Epithelial cell of proximal tubule (primary cell): Measurements from ENCODE around the gene CD28. TPM values are rescaled to one million over a fixed set of nuclear protein-coding genes. Genes with fewer than 3 reads are reported as not detected.

Experiments used
- DNase-seq: peaks from one replicate; pipeline ENCODE4 v3.0.0-alpha.2; 2011; ENCODE audit warnings: low read depth
- H3K4me3 ChIP-seq: 2 replicates; pipeline ENCODE4 v1.5.1; 2011; ENCODE audit warnings: low read depth, mild to moderate bottlenecking, low read length
- CTCF ChIP-seq: conservative IDR thresholded peaks from 2 replicates; pipeline ENCODE4 v1.5.1; 2012; ENCODE audit warnings: low read depth, mild to moderate bottlenecking, low read length
- total RNA-seq: library from RNA; depleted of rRNA; stranded (reverse); fragments of >200 nt; gene quantifications from 2 replicates; pipeline ENCODE4 v1.2.3, GENCODE V29; 2015

The CD28 gene
- total RNA-seq, 1 donor from 2014 or later, result not detected

- no peak for TF ChIP-seq CTCF
- no peak for DNase-seq
- no peak overlapping the region for H3K4me3 ChIP-seq
Measured at GRCh38 chr2:203720915-203721672, 14.7 kb downstream of the CD28 start.

GRCh38 chr2:203721781-203722300 is 15.4 kb downstream of the CD28 start:
- no peak for DNase-seq
- TF ChIP-seq CTCF, result no peak

GRCh38 chr2:203722411-203722810 is 16.0 kb downstream of the CD28 start:
- no peak for DNase-seq

More at GRCh38 chr2:203721781-203722300, 15.4 kb downstream of the CD28 start:
- no peak overlapping the region for H3K4me3 ChIP-seq

GRCh38 chr2:203728321-203728720 is 21.9 kb downstream of the CD28 start:
- DNase-seq, result no peak
- no peak for TF ChIP-seq CTCF
- no peak overlapping the region for H3K4me3 ChIP-seq

More at GRCh38 chr2:203722411-203722810, 16.0 kb downstream of the CD28 start:
- no peak overlapping the region for H3K4me3 ChIP-seq
- TF ChIP-seq CTCF, result no peak

- no peak for DNase-seq
- no peak for TF ChIP-seq CTCF
- H3K4me3 ChIP-seq, result no peak overlapping the region
Measured at GRCh38 chr2:203730076-203730729, 23.8 kb downstream of the CD28 start.

GRCh38 chr2:203730883-203731282 is 24.4 kb downstream of the CD28 start:
- H3K4me3 ChIP-seq, result no peak overlapping the region
- no peak for TF ChIP-seq CTCF
- DNase-seq, result no peak
